Stimulated activated CD8-positive, alpha-beta memory T cell treated with anti-CD3 and anti-CD28 coated beads, Interleukin-2, amount 100 ng/mL, for 1 hour (primary cell): ENCODE results near the gene SCNN1G.
"Not testable (repeated sequence)": the region's sequence is repeated elsewhere in the genome, so short reads cannot be mapped to it uniquely, and the experiment has no call there.

Experiments
- DNase-seq, 2 donors: peaks; one replicate each; pipeline ENCODE4 v3.0.0-alpha.2; 2020; ENCODE audit warnings: low read depth in 2 of 2

SCNN1G gene

GRCh38 chr16:23252310-23252709, 69.8 kb downstream of the SCNN1G start:
- no peak for DNase-seq

DNA sequence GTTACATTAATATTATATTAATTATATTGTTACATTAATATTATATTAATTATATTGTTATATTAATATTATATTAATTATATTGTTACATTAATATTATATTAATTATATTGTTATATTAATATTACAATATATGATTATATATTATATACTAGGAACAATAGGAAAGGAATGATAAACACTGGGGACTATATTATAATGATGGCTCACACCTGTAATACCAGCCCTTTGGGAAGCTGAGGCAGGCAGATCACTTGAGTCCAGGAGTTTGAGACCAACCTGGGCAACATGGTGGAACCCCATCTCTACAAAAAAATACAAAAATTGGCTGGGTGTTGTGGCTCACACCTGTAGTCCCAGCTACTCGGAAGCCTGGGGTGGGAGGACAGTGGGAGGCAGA, 71.1 kb downstream of the SCNN1G start:
- not testable (repeated sequence) for DNase-seq

DNA sequence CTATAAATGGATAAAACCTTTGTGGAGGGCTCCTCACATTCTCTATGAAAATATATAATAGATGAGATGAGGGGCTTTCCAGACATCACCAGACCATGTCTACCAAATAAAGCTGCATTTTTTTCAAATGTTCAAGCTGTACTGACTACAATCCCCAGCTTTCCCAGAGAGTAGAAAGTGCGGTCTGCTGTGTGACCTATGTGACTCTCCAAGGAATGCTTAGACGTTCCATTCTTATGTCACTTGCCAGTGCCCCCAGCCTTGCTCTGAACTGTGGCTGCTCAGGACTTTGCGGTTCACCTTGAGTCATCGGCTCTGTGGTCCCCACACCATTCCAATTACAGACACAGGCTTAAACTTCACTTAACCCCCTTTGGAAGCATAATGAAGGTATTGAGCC, 71.8 kb downstream of the SCNN1G start:
- DNase-seq: no peak

DNA sequence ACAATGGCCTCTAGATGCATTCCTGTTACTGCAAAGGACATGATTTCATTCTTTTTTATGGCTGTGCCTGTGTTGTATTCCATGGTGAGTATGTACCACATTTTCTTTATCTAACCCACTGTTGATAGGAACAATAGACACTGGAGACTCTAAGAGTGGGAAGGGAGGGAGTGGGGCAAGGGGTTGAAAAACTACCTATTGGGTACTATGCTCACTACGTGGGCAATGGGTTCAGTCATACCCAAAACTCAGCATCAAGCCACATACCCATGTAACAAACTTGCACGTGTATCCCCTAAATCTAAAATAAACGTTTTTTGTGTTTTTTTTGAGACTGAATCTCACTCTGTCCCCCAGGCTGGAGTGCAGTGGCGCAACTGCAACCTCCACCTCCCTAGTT, 72.5 kb downstream of the SCNN1G start:
- no peak for DNase-seq

GRCh38 chr16:23256440-23256839, 73.9 kb downstream of the SCNN1G start:
- DNase-seq: no peak

GRCh38 chr16:23257682-23258081, 75.1 kb downstream of the SCNN1G start:
- no peak for DNase-seq

DNA sequence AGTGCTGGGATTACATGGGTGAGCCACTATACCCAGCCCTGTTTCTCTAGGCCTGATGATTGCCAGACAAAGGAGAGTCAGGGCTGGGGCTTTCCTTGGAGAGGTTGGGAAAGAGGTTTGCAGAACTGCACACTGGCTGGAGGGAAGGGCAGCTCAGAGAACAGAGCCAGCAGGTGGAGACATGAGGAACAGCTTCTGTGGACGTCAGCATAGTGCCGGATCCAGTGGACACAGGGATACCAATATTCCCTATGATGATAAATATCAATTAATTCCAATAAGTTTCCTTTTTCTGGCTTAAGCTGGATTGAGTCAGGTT, 76.3 kb downstream of the SCNN1G start:
- DNase-seq: no peak
